DOHH2 (cell line): ENCODE data around the gene PLPP3.
A peak's percentile ranks its signal among the peaks of the same experiment; 100 is the strongest.

Source experiments
- H3F3A ChIP-seq: fragments of 200-600 bp; sonication (generic), shearing (Covaris generic); 2 replicates; pipeline ENCODE4 v1.6.0; 2016; ENCODE audit warnings: antibody characterized with exemption, mild to moderate bottlenecking; ENCODE audit not compliant: control insufficient read depth, insufficient read depth
- H3K27ac ChIP-seq: fragments of 200-600 bp; sonication (generic); 2 replicates; pipeline ENCODE4 v1.5.1; 2014; ENCODE audit warnings: low read depth, mild to moderate bottlenecking, low read length, moderate library complexity
- H3K27me3 ChIP-seq: fragments of 200-600 bp; sonication (generic); 2 replicates; pipeline ENCODE4 v1.6.1; 2014; ENCODE audit warnings: mild to moderate bottlenecking, low read length, mixed read lengths; ENCODE audit not compliant: control insufficient read depth
- H3K36me3 ChIP-seq: fragments of 200-600 bp; sonication (generic); 2 replicates; pipeline ENCODE4 v1.6.1; 2014; ENCODE audit warnings: mild to moderate bottlenecking, low read length, moderate library complexity, mixed read lengths; ENCODE audit not compliant: control insufficient read depth
- H3K4me1 ChIP-seq: fragments of 200-600 bp; sonication (generic); 2 replicates; pipeline ENCODE4 v1.6.1; 2014; ENCODE audit warnings: mild to moderate bottlenecking, low read length, mixed read lengths; ENCODE audit not compliant: control insufficient read depth
- H3K4me2 ChIP-seq: fragments of 200-600 bp; sonication (generic); 2 replicates; pipeline ENCODE4 v1.6.0; 2014; ENCODE audit warnings: mild to moderate bottlenecking, low read length, moderate library complexity
- H3K4me3 ChIP-seq: fragments of 200-600 bp; sonication (generic); 2 replicates; pipeline ENCODE4 v1.5.1; 2014; ENCODE audit warnings: mild to moderate bottlenecking, low read length, mixed read lengths
- H3K79me2 ChIP-seq: fragments of 200-600 bp; sonication (generic); 2 replicates; pipeline ENCODE4 v1.6.1; 2014; ENCODE audit warnings: mild to moderate bottlenecking, low read length, mixed read lengths; ENCODE audit not compliant: control insufficient read depth
- H3K9me2 ChIP-seq: fragments of 200-600 bp; sonication (generic); replicated peaks from 2 replicates; pipeline ENCODE4 v1.6.1; 2014; ENCODE audit warnings: mild to moderate bottlenecking, low read length, mixed read lengths; ENCODE audit not compliant: control insufficient read depth
- H3K9me3 ChIP-seq: fragments of 200-600 bp; sonication (generic); 2 replicates; pipeline ENCODE4 v1.6.1; 2014; ENCODE audit warnings: antibody characterized with exemption, low read length, mixed read lengths; ENCODE audit not compliant: control insufficient read depth, insufficient read depth
- H4K20me1 ChIP-seq: fragments of 200-600 bp; sonication (generic); 2 replicates; pipeline ENCODE4 v1.6.0; 2014; ENCODE audit warnings: low read depth, mild to moderate bottlenecking, antibody characterized with exemption, low read length, moderate library complexity; ENCODE audit not compliant: control insufficient read depth, insufficient read depth
- EZH2phosphoT487 ChIP-seq: fragments of 200-600 bp; sonication (generic); IDR thresholded peaks from 2 replicates; pipeline ENCODE4 v1.6.1; 2017; ENCODE audit warnings: borderline replicate concordance, mild to moderate bottlenecking, antibody characterized with exemption, low read length, moderate library complexity, mixed read lengths
- TF ChIP-seq, protein P1 (sequence below): fragments of 200-600 bp; sonication (generic); IDR thresholded peaks from one replicate; pipeline ENCODE4 v1.5.1; 2014; ENCODE audit warnings: antibody characterized with exemption, mild to moderate bottlenecking, low read depth, low read length; ENCODE audit not compliant: poor library complexity, severe bottlenecking

Gene PLPP3

DNA sequence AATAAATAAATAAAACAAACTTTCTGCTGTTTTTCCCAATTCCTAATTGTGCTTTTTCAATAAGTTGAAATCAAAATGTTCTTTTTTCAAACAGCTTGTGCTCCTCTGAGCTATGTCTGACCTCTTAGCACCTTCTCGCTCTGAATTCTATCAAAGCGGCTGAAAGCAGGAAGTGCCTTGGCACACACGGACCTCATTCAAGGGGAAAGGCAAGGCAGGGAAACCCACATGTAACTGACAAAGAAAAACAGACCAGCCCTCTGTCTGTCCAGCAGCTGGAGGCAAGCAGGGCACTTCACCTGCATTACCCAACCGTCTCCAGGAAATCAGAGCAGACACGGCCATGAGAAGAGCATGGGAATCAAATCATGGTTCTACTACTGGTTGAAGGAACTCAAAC, 56.7 kb downstream of the PLPP3 start:
- H3K4me2 ChIP-seq = peak overlapping the region; percentile 32; the same call in 1 of the 2 replicates
- no peak for TF ChIP-seq EZH2phosphoT487
- TF ChIP-seq, protein P1, sequence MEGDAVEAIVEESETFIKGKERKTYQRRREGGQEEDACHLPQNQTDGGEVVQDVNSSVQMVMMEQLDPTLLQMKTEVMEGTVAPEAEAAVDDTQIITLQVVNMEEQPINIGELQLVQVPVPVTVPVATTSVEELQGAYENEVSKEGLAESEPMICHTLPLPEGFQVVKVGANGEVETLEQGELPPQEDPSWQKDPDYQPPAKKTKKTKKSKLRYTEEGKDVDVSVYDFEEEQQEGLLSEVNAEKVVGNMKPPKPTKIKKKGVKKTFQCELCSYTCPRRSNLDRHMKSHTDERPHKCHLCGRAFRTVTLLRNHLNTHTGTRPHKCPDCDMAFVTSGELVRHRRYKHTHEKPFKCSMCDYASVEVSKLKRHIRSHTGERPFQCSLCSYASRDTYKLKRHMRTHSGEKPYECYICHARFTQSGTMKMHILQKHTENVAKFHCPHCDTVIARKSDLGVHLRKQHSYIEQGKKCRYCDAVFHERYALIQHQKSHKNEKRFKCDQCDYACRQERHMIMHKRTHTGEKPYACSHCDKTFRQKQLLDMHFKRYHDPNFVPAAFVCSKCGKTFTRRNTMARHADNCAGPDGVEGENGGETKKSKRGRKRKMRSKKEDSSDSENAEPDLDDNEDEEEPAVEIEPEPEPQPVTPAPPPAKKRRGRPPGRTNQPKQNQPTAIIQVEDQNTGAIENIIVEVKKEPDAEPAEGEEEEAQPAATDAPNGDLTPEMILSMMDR = no peak
- no peaks in the 10 kb centered on the region for H4K20me1 ChIP-seq
- H3K9me3 ChIP-seq = no peaks in the 10 kb centered on the region
- H3K4me1 ChIP-seq = peaks cover 81% of the 10 kb centered on the region
- H3K27ac ChIP-seq = no peak overlapping the region
- H3K27me3 ChIP-seq = no peaks in the 10 kb centered on the region
- H3K4me3 ChIP-seq = no peak overlapping the region
- no peaks in the 10 kb centered on the region for H3K9me2 ChIP-seq
- no peaks in the 10 kb centered on the region for H3K36me3 ChIP-seq
- H3K79me2 ChIP-seq = no peaks in the 10 kb centered on the region
- peaks cover 22% of the 10 kb centered on the region for H3F3A ChIP-seq

DNA sequence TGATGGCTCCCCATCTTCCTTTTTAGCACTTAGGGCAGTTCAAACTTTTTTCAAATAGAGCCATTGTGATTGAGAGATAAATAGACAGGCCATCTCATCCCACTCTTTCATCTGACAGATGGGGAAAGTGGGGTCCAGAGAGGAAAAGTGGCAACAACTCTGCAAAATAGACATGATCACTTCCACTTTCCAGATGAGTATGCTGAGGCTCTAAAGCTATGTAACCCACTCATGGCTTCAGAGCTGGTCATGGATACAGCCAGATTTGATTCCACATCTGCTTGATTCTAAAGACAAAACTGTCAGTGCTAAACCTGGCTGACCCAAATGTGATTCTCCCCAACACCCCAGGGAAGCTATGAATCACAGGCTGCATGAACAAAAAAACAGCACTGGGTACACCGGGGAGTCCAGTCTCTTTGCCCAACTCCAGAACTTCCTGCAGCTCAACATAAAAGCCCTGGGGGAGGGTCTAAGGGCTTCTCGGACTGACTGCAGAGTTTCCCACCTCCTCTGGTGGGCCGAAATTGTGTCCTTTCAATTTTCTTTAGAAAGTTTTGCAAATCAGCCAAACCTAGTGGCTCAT, 59.3 kb downstream of the PLPP3 start:
- Histone ChIP-seq H3K4me3 (no peak overlapping the region), H4K20me1 (no peaks in the 10 kb centered on the region), H3F3A (peaks cover 3% of the 10 kb centered on the region; the same call in 1 of the 2 replicates), H3K9me3 (no peaks in the 10 kb centered on the region), H3K9me2 (no peaks in the 10 kb centered on the region), H3K79me2 (no peaks in the 10 kb centered on the region), H3K27ac (no peak overlapping the region), H3K4me2 (no peak overlapping the region; the same call in 1 of the 2 replicates), H3K27me3 (no peaks in the 10 kb centered on the region), H3K36me3 (no peaks in the 10 kb centered on the region), H3K4me1 (peaks cover 75% of the 10 kb centered on the region)
- no peak for TF ChIP-seq EZH2phosphoT487
- TF ChIP-seq, protein P1 = no peak

DNA sequence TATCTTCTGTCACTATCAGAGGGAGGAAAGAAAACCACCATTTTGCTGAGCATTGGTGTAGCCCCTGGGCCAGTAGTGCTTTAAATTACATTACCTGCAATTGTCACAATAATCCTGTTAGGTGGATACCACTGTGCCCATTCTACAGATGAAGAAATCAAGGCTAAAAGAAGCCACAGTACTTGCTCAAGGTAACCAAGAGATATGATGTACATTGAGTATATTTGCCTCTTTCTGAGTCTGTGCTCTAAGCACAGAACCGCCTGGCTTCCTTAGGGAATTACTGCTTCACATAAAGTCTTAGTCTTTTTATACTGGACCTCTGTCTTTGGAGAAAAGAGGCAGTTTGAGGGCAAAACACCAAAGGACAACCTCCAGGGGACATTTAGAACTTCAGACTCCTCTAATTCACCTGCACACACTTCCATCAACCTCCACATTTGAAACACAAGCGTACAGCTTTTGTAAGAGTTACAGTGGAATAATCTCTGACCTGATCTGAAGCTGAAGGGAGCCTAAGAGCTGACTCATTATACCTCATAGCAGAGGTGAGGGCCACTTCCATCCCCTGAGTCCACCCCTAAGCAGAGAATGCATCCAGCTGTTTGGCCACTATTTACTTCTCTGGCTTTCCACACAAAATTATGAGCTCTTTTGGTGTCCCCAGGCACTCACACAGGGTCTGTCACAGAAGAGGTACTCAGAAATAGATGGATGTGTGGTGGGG, 61.8 kb downstream of the PLPP3 start:
- Histone ChIP-seq H3K9me3 (no peaks in the 10 kb centered on the region), H4K20me1 (no peaks in the 10 kb centered on the region), H3K27ac (0 out of 2 replicates have a peak overlapping the region, but pooled peaks have one; percentile 42), H3K4me1 (peaks cover 50% of the 10 kb centered on the region), H3K4me2 (peak overlapping the region; percentile 65), H3F3A (no peaks in the 10 kb centered on the region; the same call in 1 of the 2 replicates), H3K4me3 (peak overlapping the region; percentile 46), H3K27me3 (no peaks in the 10 kb centered on the region), H3K36me3 (no peaks in the 10 kb centered on the region), H3K79me2 (no peaks in the 10 kb centered on the region), H3K9me2 (no peaks in the 10 kb centered on the region)
- TF ChIP-seq EZH2phosphoT487 = no peak
- TF ChIP-seq, protein P1 = no peak
